ENCODE data around the gene SF3B4.

SF3B4 gene

GRCh38 chr1:149932474-149932873 is 4.9 kb upstream of the SF3B4 start:
- TF ChIP-seq CTCF (IDR thresholded peaks at IDR 0.05; ENCODE audit: low read depth, low read length): no peak
- H3K4me3 ChIP-seq (ENCODE audit: low read depth, low read length): no peak overlapping the region

- H3K4me3 ChIP-seq (ENCODE audit: low read depth, low read length): no peak overlapping the region
- no peak for TF ChIP-seq CTCF (IDR thresholded peaks at IDR 0.05; ENCODE audit: low read depth, low read length)
Measured at GRCh38 chr1:149931212-149931790, 3.7 kb upstream of the SF3B4 start.

DNA sequence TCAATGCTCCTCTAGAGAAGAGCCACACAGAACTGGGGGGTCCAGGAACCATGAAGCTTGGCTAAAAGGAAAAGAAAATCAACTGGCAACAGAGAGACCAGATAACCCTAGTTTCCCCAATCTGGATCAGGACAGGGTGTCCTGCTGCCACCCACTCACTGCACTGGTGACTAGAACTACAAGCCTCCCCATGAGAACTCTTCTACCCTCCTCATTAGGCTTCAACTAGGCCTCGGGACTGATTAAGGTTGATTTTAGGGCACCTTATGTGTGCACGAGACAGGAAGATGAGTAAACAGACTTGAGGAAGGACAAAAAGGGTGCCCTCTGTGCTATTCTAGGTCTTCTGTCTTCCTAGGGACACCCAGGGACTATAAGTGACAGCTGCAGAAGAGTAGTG is 2.3 kb upstream of the SF3B4 start:
- TF ChIP-seq CTCF (IDR thresholded peaks at IDR 0.05; ENCODE audit: low read depth, low read length): no peak
- no peak overlapping the region for H3K4me3 ChIP-seq (ENCODE audit: low read depth, low read length)

DNA sequence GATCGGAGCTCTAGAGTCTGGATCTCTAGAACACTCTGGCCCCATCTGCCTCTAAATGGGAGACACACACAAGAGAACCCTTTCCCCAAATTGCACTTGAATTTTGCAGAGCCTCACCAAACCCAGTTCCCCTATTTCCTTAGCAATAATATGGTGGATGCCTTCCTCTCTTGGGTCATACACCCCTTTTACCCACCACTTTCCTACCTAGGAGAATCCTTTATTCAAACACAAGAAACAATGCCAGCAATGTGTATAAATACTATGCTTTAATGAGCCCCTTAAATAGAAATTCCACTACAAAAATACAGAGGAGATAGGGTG is 760 bp upstream of the SF3B4 start:
- no peak for TF ChIP-seq CTCF (IDR thresholded peaks at IDR 0.05; ENCODE audit: low read depth, low read length)
- peak overlapping the region; percentile 82 for H3K4me3 ChIP-seq (ENCODE audit: low read depth, low read length)

DNA sequence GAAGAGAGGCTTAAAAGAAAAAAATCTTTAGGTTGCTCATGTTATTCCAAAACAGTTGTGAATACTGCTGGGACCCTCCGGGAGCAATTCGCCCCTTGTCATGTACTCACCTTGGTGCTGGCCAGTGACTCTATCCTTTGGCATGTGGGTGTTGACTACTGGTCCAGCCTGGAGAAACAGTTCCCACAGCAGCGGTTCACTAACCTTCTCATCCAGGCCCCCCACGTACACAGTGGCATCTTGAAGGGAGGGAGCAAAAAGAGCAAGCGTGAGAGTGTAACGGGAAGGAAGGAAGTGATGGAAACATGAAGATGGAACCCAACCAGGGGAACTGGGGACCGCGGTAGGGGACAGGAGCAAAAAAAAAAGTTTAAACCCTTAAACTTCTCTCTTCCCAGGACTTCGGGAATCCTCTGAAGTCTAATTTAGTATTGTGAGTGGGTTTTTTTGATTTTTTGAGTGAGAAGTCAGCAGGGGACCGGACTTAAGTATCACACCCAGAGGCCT is 494 bp downstream of the SF3B4 start:
- TF ChIP-seq CTCF (IDR thresholded peaks at IDR 0.05; ENCODE audit: low read depth, low read length): no peak
- H3K4me3 ChIP-seq (ENCODE audit: low read depth, low read length): peak overlapping the region; percentile 82

DNA sequence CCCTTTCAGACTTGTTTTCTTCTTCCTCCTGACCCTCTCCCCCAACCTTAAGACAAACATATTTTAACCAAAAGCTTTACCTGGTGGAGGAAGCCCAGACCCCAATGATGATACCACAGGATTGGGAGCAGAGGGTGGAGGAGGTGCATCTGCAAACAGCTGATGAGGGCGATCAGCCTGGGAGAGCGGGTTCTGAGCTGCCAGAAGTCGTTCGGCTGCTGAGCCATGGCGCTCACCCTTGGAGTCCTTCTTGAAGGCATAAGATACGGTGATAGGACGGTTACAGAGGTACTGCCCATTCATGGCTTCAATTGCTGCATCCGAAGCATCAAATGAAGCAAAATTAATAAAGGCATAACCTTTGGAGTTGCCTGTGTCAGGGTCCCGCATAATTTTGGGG is 1.3 kb downstream of the SF3B4 start:
- H3K4me3 ChIP-seq (ENCODE audit: low read depth, low read length): peak overlapping the region; percentile 82; the same call in 1 of the 2 replicates
- no peak for TF ChIP-seq CTCF (IDR thresholded peaks at IDR 0.05; ENCODE audit: low read depth, low read length)

DNA sequence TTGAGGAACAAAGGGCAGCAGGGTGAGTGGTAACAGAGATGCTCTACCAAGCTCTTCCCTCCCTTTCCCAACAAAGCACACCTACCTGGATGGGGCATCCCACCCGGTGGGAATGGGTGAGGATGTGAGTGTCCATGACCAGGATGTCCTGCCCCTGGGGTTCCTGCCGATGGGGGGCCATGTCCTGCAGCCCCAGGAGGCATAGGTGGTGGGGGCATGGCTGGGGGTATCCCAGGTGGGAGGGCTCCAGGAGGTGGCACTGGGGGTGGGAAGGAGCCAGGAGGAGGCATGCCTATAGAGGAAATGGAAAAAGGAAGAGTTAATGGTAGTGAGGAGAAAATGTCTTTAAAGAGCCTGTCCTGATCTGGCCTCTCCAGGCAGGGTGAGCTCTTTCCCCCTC is 1.9 kb downstream of the SF3B4 start:
- H3K4me3 ChIP-seq (ENCODE audit: low read depth, low read length): no peak overlapping the region
- TF ChIP-seq CTCF (IDR thresholded peaks at IDR 0.05; ENCODE audit: low read depth, low read length): no peak

Measured in WI38 (cell line).